ENCODE results near the gene CCNL2.

DNA sequence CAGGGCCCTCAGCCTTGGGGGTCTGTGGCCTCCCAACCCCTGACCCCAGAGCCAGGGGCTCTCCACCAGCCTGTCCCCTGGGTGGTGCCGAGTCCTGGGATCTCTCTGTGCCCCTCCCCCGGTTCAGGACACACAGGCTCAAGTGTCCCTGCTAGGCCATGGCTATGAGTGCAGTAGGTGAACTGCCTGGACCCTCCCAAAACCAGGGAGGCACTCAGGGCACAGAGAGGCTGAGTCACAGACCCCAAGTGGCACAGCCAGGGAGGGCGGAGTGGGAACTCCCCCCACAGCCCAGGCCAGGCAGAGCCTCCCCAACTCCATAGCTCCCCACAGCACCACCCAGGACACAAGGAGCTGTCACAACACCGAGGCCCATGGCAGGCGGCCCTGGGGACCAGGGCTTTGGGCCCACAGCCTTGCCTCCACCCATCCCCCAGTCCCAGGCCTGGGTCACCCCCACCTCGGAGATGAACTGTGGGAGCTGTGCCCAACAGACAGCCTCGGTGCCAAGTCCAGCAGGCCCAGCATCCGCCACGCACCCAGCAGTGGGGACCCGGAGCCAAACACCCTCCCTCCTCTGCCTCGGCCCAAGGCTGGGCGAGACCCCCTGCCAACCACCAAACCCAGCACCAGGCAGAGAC is 53.2 kb downstream of the CCNL2 start:
- TF ChIP-seq, protein P1, sequence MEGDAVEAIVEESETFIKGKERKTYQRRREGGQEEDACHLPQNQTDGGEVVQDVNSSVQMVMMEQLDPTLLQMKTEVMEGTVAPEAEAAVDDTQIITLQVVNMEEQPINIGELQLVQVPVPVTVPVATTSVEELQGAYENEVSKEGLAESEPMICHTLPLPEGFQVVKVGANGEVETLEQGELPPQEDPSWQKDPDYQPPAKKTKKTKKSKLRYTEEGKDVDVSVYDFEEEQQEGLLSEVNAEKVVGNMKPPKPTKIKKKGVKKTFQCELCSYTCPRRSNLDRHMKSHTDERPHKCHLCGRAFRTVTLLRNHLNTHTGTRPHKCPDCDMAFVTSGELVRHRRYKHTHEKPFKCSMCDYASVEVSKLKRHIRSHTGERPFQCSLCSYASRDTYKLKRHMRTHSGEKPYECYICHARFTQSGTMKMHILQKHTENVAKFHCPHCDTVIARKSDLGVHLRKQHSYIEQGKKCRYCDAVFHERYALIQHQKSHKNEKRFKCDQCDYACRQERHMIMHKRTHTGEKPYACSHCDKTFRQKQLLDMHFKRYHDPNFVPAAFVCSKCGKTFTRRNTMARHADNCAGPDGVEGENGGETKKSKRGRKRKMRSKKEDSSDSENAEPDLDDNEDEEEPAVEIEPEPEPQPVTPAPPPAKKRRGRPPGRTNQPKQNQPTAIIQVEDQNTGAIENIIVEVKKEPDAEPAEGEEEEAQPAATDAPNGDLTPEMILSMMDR (IDR thresholded peaks at IDR 0.05): no peak
- no peak for TF ChIP-seq EP300 (IDR thresholded peaks at IDR 0.05)

All from gastroesophageal sphincter (tissue), 3 donors.